Measurements from ENCODE around the gene NT5C2. TPM values are rescaled to one million over a fixed set of nuclear protein-coding genes. Genes with fewer than 3 reads are reported as not detected.

The NT5C2 gene
- 71.5 to 95.9 TPM (median 83.3 TPM) in 5 replicates for total RNA-seq (2022; extraction: Qiagen RNA extraction; ENCODE audit: low read depth)

GRCh38 chr10:103193107-103193819 is at the start of gene NT5C2:
Gene NT5C2 (minus strand): TSS chr10:103193272. CDS start chr10:103174958, 18,314 bp downstream.

Other genes with a start within 250 kb of the NT5C2 start
- gene RPEL1, start 52.6 kb upstream of the NT5C2 start, total RNA-seq (2022; extraction: Qiagen RNA extraction; ENCODE audit: low read depth), result 0.08 TPM in 1 of 5 replicates, not detected in the others
- 22.5 to 30.0 TPM (median 26.3 TPM) in 5 replicates for gene INA, start 83.9 kb upstream of the NT5C2 start, total RNA-seq (2022; extraction: Qiagen RNA extraction; ENCODE audit: low read depth)
- 7.7 to 15.1 TPM (median 13.2 TPM) in 5 replicates for gene PCGF6, start 157.9 kb upstream of the NT5C2 start, total RNA-seq (2022; extraction: Qiagen RNA extraction; ENCODE audit: low read depth)
- gene TAF5, start 174.7 kb upstream of the NT5C2 start, total RNA-seq (2022; extraction: Qiagen RNA extraction; ENCODE audit: low read depth), result 2.4 to 4.4 TPM (median 3.6 TPM) in 5 replicates
- 250 to 552 TPM (median 478 TPM) in 5 replicates for gene ATP5MK, start 203.2 kb upstream of the NT5C2 start, total RNA-seq (2022; extraction: Qiagen RNA extraction; ENCODE audit: low read depth)
- gene PDCD11, start 203.4 kb upstream of the NT5C2 start, total RNA-seq (2022; extraction: Qiagen RNA extraction; ENCODE audit: low read depth), result 37.8 to 40.9 TPM (median 40.0 TPM) in 5 replicates

Measured in A549 treated with RU486 at 1 μM for 4 hours (cell line).